Effector CD8-positive, alpha-beta T cell (primary cell): ENCODE measurements around the gene KIF1A.
"Not testable (repeated sequence)": the region's sequence is repeated elsewhere in the genome, so short reads cannot be mapped to it uniquely, and the experiment has no call there.

Source experiments
- DNase-seq: peaks from one replicate; lab custom pipeline; 2025; lab: John Stamatoyannopoulos, UW

Gene KIF1A

GRCh38 chr2:240702640-240703011 lies 117.4 kb downstream of the KIF1A start:
- no peak for DNase-seq

- no peak for DNase-seq
These were observed 118.0 kb downstream of the KIF1A start for GRCh38 chr2:240701736-240702639.

GRCh38 chr2:240701091-240701735 lies 118.8 kb downstream of the KIF1A start:
- no peak for DNase-seq

GRCh38 chr2:240700616-240701015 lies 119.4 kb downstream of the KIF1A start:
- DNase-seq, result not testable (repeated sequence)

- not testable (repeated sequence) for DNase-seq
These were observed 120.2 kb downstream of the KIF1A start for GRCh38 chr2:240699835-240700234.

GRCh38 chr2:240698852-240699561 lies 121.0 kb downstream of the KIF1A start:
- DNase-seq, result not testable (repeated sequence)

GRCh38 chr2:240696469-240696868 lies 123.5 kb downstream of the KIF1A start:
- DNase-seq, result not testable (repeated sequence)

- not testable (repeated sequence) for DNase-seq
These were observed 124.4 kb downstream of the KIF1A start for GRCh38 chr2:240695593-240695992.

- not testable (repeated sequence) for DNase-seq
These were observed 125.7 kb downstream of the KIF1A start for GRCh38 chr2:240694304-240694703.

- DNase-seq, result not testable (repeated sequence)
These were observed 127.1 kb downstream of the KIF1A start for GRCh38 chr2:240692583-240693561.

- not testable (repeated sequence) for DNase-seq
These were observed 128.2 kb downstream of the KIF1A start, which contains the start of gene AQP12A for GRCh38 chr2:240691631-240692420. AQP12A (plus strand) TSS chr2:240691866; CDS start chr2:240691914, 48 bp downstream.

- DNase-seq, result not testable (repeated sequence)
These were observed 129.0 kb downstream of the KIF1A start for GRCh38 chr2:240691075-240691427.

GRCh38 chr2:240690421-240691074 lies 129.5 kb downstream of the KIF1A start:
- not testable (repeated sequence) for DNase-seq

- no peak for DNase-seq
These were observed 130.0 kb downstream of the KIF1A start for GRCh38 chr2:240689975-240690374.

GRCh38 chr2:240688553-240688919 lies 131.5 kb downstream of the KIF1A start:
- no peak for DNase-seq

GRCh38 chr2:240687741-240688552 lies 132.1 kb downstream of the KIF1A start:
- no peak for DNase-seq

GRCh38 chr2:240687045-240687740 lies 132.8 kb downstream of the KIF1A start:
- no peak for DNase-seq

GRCh38 chr2:240686460-240686859 lies 133.6 kb downstream of the KIF1A start:
- no peak for DNase-seq
